ENCODE measurements around the gene ACER2.

- TF ChIP-seq CTCF (IDR thresholded peaks at IDR 0.05; ENCODE audit: poor library complexity) (no peak), EZH2 (IDR thresholded peaks at IDR 0.05; ENCODE audit: borderline replicate concordance) (no peak), EZH2phosphoT487 (IDR thresholded peaks at IDR 0.05; ENCODE audit: low read depth, severe bottlenecking, unreplicated experiment) (no peak)
Observed at GRCh38 chr9:19440823-19441580, 32.2 kb downstream of the ACER2 start.

All from hepatocyte (in vitro differentiated cells).